ENCODE measurements around the gene MMRN2. TPM values are rescaled to one million over a fixed set of nuclear protein-coding genes. Genes with fewer than 3 reads are reported as not detected.

MMRN2 gene
- total RNA-seq, 1 donor from 2014 or later: 6.5 TPM

- H3K27ac Mint-ChIP-seq: no peak overlapping the region
- no peaks in the 10 kb centered on the region for H3K36me3 Mint-ChIP-seq
- H3K27me3 Mint-ChIP-seq (ENCODE audit: low read depth): peaks cover 7% of the 10 kb centered on the region
- H3K4me3 Mint-ChIP-seq: no peak overlapping the region
- DNase-seq (ENCODE audit: low spot score in 2 of 2, unreplicated experiment in 2 of 2): no peak
- H3K4me1 Mint-ChIP-seq: peaks cover 25% of the 10 kb centered on the region
- no peaks in the 10 kb centered on the region for H3K9me3 Mint-ChIP-seq
- no peak for TF ChIP-seq CTCF (IDR thresholded peaks at IDR 0.05; ENCODE audit: unreplicated experiment)
Measured at GRCh38 chr10:86976362-86977056, 19.1 kb upstream of the MMRN2 start.

GRCh38 chr10:86974484-86974883, 17.1 kb upstream of the MMRN2 start:
- H3K27ac Mint-ChIP-seq: peak overlapping the region; percentile 86
- H3K36me3 Mint-ChIP-seq: no peaks in the 10 kb centered on the region
- peak overlapping the region; percentile 4 for H3K4me3 Mint-ChIP-seq
- DNase-seq (ENCODE audit: low spot score in 2 of 2, unreplicated experiment in 2 of 2): no peak
- no peak for TF ChIP-seq CTCF (IDR thresholded peaks at IDR 0.05; ENCODE audit: unreplicated experiment)
- H3K4me1 Mint-ChIP-seq: peaks cover 37% of the 10 kb centered on the region
- H3K27me3 Mint-ChIP-seq (ENCODE audit: low read depth): peaks cover 7% of the 10 kb centered on the region
- no peaks in the 10 kb centered on the region for H3K9me3 Mint-ChIP-seq

GRCh38 chr10:86972613-86973380, 15.4 kb upstream of the MMRN2 start:
- Mint-ChIP-seq H3K27me3 (ENCODE audit: low read depth) (peaks cover 7% of the 10 kb centered on the region), H3K4me3 (peak overlapping the region; percentile 22), H3K27ac (peak overlapping the region; percentile 63), H3K4me1 (peaks cover 38% of the 10 kb centered on the region), H3K36me3 (no peaks in the 10 kb centered on the region), H3K9me3 (no peaks in the 10 kb centered on the region)
- no peak for TF ChIP-seq CTCF (IDR thresholded peaks at IDR 0.05; ENCODE audit: unreplicated experiment)
- DNase-seq (ENCODE audit: low spot score in 2 of 2, unreplicated experiment in 2 of 2): no peak

- peak overlapping the region; percentile 98 for H3K27ac Mint-ChIP-seq
- peak; percentile 66 to 84 for DNase-seq (ENCODE audit: low spot score in 2 of 2, unreplicated experiment in 2 of 2)
- peaks cover 41% of the 10 kb centered on the region for H3K4me1 Mint-ChIP-seq
- no peaks in the 10 kb centered on the region for H3K9me3 Mint-ChIP-seq
- no peak for TF ChIP-seq CTCF (IDR thresholded peaks at IDR 0.05; ENCODE audit: unreplicated experiment)
- H3K36me3 Mint-ChIP-seq: no peaks in the 10 kb centered on the region
- H3K4me3 Mint-ChIP-seq: peak overlapping the region; percentile 83
- peaks cover 7% of the 10 kb centered on the region for H3K27me3 Mint-ChIP-seq (ENCODE audit: low read depth)
Measured at GRCh38 chr10:86971232-86971991, 14.0 kb upstream of the MMRN2 start.

- H3K27ac Mint-ChIP-seq: peak overlapping the region; percentile 77
- H3K4me3 Mint-ChIP-seq: peak overlapping the region; percentile 83
- H3K36me3 Mint-ChIP-seq: no peaks in the 10 kb centered on the region
- TF ChIP-seq CTCF (IDR thresholded peaks at IDR 0.05; ENCODE audit: unreplicated experiment): no peak
- no peaks in the 10 kb centered on the region for H3K9me3 Mint-ChIP-seq
- H3K4me1 Mint-ChIP-seq: peaks cover 46% of the 10 kb centered on the region
- DNase-seq (ENCODE audit: low spot score in 2 of 2, unreplicated experiment in 2 of 2): no peak
- peaks cover 7% of the 10 kb centered on the region for H3K27me3 Mint-ChIP-seq (ENCODE audit: low read depth)
Measured at GRCh38 chr10:86970982-86971231, 13.5 kb upstream of the MMRN2 start.
